NCI-H2107 treated with DMSO at 0.1 percent for 48 hours (cell line): ENCODE data around the gene ZNF710.

Experiments used
- DNase-seq: peaks from one replicate; lab custom pipeline; 2025; ENCODE audit not compliant: unreplicated experiment; lab: John Stamatoyannopoulos, UW

ZNF710 gene

DNA sequence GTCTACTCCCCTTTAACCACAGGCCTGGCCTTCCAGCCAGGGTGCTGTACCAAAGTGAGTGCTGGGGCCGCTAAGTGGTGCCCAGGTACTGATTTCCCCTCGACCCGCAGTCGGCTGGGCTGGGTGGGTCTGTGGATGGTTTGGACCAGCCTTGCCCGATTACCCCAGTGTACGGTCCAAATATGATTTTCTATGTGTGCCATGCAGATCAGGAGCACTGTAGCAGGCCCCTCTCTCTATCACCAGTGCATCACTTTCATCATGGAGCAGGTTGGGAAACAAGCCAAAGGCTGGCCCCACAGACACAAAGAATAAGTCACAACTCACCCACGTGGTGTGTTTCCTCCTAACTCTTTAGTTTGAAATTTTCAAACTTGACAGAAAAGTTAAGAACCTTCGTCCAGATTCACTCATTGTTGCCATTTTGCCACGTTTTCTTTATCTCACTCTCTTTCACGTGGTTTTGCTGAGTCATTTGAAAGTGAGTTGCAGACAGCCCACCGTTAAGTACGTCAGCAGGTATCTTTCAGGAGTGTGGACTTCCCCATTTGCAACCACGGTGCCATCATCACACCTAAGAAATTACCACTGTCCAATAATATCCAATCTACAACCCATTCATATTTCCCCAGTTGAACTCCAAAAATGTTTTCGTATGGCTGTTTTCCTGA is 37.0 kb downstream of the ZNF710 start:
- DNase-seq = no peak

DNA sequence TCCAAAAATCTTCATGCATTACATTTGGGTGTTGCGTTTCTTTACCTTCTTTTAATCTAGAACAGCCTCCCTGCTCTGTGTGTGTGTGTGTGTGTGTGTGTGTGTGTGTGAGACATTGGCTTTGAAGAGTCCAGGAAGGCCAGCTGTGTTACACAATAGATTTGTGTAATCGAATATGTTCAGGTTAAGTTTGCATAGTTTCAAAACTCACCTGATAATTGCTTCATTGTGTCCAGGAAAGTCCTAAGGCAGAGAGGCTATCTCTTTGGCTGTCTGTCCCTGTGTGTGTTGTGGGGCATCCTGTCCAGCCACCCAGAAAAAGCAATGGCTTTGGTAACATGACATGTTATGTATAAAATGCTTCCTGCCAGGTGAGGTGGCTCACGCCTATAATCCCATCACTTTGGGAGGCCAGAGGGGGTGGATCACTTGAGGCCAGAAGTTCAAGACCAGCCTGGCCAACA is 37.5 kb downstream of the ZNF710 start:
- no peak for DNase-seq

DNA sequence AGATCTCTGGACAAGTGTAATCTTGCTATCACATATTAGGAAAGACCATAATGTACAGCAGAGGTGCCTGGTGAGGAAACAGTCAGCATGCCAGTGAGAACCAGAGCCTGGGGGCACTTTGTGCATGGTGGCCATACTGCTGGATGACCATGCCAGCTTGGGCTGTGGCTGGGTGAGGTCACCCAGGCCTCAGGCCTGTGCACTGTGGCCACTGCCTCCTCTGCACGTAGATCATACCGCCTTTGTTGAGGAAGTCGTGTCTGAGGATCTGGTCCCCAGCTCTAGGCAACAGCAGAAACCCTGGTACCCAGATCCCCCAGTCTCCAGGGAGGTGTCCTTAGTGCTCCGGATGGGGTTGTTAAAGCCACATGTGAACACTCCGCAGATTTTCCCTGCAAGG is 38.9 kb downstream of the ZNF710 start:
- no peak for DNase-seq

DNA sequence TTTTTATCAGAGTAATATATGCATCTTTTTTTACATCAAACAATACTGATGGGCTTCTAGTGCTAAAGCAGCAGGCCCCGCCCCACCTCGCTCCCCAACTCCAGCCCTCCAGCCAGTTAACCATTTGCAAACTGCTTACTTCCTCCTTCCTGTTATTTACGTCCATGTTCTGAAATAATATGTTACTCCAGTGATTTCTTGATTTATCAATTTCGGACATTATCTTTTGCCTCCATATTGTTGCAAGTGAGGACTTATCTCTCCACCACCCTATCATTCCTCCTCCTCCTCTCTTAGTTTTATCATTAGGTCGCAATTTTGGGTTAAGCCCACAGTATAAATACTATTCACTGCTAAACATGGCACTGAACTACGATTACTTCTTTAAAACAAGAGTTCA is 39.5 kb downstream of the ZNF710 start:
- DNase-seq = no peak

DNA sequence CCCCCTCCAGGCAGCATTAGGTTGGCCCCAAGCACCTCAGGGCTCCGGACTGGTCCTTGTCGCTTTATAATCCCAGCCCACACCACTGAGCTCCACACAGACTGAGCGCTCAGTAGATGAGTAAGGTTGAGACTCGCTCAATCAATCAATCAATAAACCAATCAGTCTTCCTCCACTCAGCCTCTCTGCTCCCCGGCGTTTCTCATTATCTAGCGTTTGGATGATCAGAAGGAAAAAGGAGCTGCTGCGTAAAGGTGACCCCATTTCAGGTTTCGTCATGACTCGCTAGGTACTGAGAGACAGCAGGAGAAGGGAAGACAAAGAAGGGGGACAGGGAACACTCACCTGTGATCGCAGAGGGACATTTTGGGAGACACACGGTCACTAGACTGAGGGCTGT is 41.2 kb downstream of the ZNF710 start:
- no peak for DNase-seq

GRCh38 chr15:90042766-90043529 is 41.8 kb downstream of the ZNF710 start:
- DNase-seq = no peak

- DNase-seq = no peak
Observed at GRCh38 chr15:90043530-90044010, 42.4 kb downstream of the ZNF710 start.

DNA sequence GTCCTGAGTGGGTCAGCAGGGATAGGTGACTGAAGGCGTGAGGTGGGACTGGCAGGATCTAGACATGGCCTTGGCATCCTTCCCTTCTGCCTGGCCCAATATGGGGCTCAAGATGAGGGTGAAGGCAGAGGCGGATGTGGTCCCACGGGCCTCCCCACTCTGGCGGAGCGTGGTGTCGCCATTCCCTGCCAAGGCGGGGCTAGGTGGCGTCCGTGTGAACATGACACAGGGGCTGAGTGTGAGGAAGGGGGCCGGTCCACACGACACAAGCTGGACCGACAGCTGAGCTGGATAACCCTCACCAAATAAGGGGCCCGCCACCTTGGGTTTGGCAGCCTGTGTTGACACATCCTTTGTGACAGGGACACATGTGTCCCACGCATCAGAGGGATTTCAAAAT is 43.1 kb downstream of the ZNF710 start:
- DNase-seq = no peak

DNA sequence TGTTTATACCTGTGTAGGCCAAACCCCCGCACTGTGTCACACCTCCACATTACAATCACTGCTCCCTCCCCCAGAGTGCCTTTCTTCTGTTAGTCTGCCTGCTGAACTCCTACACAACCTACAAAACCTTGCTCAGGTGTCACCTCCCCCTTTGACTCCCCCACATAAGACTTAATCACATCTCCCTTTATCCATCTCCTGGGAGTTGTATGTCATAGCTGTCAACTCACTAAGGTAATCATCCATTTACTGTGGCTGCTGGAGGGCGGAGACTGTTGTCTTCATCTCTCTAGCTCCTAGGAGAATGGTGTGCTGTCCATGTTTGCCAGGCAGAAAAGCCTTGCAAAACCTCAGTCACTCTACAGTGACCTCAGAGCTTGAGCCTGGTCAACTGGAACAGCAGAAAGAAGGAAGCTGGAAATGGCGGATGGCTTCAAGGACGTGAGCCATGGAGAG is 43.8 kb downstream of the ZNF710 start:
- DNase-seq = no peak

- DNase-seq = no peak
Observed at GRCh38 chr15:90046289-90046688, 45.2 kb downstream of the ZNF710 start.

- peak; percentile 50 for DNase-seq
Observed at GRCh38 chr15:90046911-90047392, 45.8 kb downstream of the ZNF710 start.

DNA sequence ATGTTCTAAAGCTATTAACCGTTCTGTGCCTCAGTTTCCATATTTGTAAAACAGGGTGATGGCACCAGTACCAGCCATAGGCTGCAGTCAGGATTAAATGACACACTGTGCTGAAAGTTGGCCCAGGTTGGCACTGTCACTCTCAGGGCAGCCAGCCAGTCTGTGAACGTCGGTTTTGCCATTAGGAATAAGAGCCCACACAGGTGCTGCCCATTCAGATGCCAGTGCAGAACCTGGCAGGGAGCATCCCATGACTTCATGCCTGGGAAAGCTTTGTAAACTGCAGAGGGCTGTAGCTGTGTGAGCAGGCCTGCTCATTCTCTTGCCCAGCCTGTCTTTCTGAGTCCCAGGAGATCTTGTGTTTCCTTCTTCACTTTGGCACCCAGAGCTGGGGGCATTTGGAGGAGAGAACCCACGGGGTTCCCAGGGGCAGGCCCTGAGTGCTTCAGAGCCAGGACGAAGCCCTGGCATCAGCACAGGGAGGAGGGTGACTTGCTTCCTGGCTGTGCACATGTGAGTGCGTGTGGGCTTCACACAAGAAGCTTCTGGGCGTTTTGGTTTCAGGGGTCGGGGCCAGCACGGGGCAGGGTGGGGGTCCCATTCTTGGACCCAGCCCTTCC is 46.9 kb downstream of the ZNF710 start:
- no peak for DNase-seq

- DNase-seq = no peak
Observed at GRCh38 chr15:90049030-90049429, 47.9 kb downstream of the ZNF710 start.

DNA sequence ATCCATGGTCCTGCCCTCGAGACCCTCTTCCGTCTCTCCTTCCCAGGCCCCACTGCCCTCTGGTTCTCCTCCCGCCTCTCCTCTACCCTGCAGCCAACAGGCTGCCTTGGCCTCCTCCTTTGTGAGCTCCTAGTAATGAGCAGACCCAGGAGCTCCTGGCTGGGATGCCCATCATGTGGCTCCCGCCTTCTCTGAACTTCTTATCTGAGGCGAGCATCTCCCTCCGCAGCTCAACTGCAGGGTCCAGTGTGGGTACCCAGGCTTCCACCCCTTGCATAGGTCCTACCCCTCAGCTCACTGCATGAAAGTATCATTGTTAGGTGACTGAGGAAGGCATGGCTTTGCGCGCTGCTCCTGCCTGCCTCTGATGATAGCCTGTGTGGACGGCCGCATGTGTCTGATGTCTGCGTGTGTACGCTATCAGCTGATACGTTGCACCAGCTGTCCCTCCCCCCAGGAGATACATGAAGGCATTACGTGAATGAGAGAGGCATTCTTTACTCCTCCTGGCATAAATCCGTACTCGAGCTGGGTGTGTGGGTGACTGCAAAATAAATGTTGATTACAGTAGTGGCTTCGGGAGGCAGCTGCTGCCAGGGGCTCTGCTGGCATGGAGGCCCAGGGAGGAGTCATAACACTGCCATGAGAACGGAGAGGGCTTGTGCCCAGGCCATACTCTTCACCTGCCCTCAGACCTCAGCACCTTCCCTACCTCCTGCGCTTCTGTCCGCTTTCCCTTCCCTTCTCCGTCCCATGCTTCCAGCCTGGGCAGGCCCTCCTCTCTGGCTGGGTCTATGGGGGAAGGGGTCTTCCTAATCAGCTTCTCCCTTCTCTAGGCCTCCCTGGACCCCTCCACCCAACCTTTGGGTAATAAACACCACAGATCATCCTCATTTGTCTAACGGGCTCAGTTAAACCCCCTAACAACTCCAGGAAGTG is 48.8 kb downstream of the ZNF710 start:
- no peak for DNase-seq

GRCh38 chr15:90051874-90052273 is 50.8 kb downstream of the ZNF710 start:
- DNase-seq = no peak

DNA sequence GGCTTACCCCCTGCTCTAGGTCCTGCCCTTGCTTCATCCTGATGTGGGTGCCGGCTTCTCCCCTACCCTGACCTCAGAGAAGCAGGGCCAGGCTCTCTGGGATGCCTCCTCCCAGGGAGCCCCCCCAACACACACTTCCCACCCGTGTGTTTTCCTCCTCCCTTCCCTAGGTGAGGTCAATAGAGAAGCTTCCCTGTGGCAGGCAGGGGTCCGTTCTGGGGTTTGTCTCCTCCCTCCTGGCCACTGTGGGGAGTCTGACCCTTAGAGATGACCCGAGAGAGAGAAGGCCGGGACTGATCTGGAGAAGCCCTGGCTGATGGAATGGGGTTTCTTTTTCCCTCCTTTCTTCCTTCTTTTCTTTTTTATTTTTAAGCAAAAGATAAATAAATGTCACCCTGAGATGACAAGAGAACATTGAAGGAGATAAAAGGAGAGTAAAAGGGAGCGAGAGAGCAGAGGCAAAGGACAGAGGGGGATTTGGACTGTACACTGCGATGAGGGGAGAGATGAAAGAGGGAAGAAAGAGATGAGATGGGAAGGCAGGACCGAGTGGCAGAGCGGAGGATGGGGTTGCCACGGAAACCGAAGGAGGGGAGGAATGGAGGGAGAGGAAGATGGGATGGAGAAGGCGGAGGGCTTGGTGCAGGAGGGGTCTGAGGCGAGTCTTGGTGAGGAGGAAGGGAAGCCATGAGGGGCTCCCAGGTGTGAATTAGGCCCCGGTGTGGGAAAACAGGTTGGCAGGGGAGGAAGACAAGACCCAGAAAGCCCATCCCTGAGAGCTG is 52.8 kb downstream of the ZNF710 start:
- DNase-seq = no peak

DNA sequence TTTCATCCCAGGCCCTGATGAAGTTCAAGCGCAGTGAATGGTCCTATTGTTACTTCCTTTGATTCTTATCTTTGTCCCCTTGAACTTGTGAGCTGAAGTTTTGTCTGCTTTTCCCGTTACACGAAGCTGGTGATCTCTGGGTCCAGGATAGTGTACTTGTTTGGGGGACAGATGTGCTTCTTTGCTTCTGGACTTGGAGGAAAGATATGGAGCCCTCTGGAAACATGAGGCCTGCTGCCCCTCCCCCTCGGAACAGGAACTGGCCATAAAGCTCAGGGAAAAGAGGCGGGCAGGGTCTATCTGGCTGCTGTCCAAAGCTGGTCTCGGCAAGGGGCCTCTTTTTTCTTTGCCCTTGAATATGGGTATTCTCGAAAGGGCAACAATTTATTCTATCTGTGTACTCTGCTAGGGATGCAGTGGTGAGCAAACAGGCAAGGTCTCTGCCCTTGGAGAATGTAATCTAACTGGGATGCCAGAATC is 53.5 kb downstream of the ZNF710 start:
- DNase-seq = no peak

DNA sequence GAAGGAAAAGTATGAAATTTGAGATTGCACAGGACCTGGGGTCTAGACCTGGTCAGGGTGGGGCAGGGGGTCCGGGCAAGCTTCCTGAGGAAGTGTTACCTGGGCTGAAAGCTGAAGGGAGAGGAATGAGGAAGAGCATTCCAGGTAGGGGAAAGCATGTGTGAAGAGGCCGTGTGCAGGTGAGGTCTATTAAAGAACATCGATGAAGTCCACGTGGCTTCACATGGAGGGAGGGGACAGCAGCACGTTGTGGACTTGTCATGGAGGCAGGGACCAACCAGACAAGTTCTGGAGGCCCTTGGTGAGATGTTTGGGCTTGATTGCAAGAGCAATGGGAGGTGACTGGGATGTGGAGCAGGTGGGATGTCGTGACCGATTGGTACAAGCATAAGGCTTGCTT is 54.1 kb downstream of the ZNF710 start:
- no peak for DNase-seq

- DNase-seq = no peak
Observed at GRCh38 chr15:90056529-90056928, 55.4 kb downstream of the ZNF710 start.

DNA sequence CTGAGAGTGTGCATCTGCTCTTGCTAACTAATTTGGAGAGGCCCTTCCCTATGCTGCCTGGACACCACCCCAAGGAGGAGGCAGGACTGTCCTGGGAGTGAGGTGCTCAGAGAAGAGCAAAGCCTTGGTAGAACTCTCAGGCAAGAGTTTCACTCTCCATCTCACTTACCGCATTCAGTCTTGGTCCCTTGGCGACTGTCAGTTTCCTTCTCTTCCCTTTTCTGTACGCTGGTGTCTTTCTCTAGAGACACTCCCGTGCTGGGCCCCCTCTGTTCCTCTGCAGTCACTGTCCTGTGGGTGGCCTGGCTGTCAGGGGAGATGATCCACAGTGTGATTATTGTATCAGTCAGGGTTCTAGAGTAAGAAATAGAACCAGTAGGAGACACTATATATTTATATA is 57.2 kb downstream of the ZNF710 start:
- DNase-seq = no peak
